Colonic mucosa (tissue), 4 donors: ENCODE data around the gene BTRC. TPM values are rescaled to one million over a fixed set of nuclear protein-coding genes. Genes with fewer than 3 reads are reported as not detected.

Experiments
- DNase-seq: peaks from one replicate; pipeline ENCODE4 v3.0.0-alpha.2; 2020
- H3K27ac ChIP-seq: fragments of 200-600 bp; one replicate; pipeline ENCODE4 v1.8.0; 2021
- H3K27me3 ChIP-seq: fragments of 200-600 bp; one replicate; pipeline ENCODE4 v1.8.0; 2021
- H3K36me3 ChIP-seq: fragments of 200-600 bp; one replicate; pipeline ENCODE4 v1.8.0; 2021
- H3K4me1 ChIP-seq: fragments of 200-600 bp; one replicate; pipeline ENCODE4 v1.8.0; 2021; ENCODE audit warnings: mild to moderate bottlenecking
- H3K4me3 ChIP-seq: fragments of 200-600 bp; one replicate; pipeline ENCODE4 v1.8.0; 2021
- H3K9ac ChIP-seq, 2 donors: one replicate each; pipeline ENCODE4 v1.7.0; 2013; ENCODE audit warnings: control low read depth in 2 of 2, low read depth in 2 of 2, low read length in 2 of 2
- H3K9me3 ChIP-seq: fragments of 200-600 bp; one replicate; pipeline ENCODE4 v1.8.0; 2021
- CTCF ChIP-seq: fragments of 200-600 bp; IDR thresholded peaks from one replicate; pipeline ENCODE4 v1.8.0; 2022; ENCODE audit warnings: antibody characterized with exemption, mild to moderate bottlenecking
- intact Hi-C: fragments of 100-400 bp; cut with DNase I; formaldehyde crosslinking; loops from one replicate; pipeline ENCODE4 v1.14.1; 2022
- total RNA-seq, 2 donors: library from RNA; stranded (reverse); fragmentation: NEBNext Ultra II Directional in 1 of 2; extraction: Animal tissue kit (Norgen Biotek cat#: 25700) in 1 of 2; gene quantifications; one replicate each; pipeline ENCODE4 v1.2.1, GENCODE V29; 2021
- donor health status: healthy.
- donor health status: DM: no; HTN: no; CAD: no.
- donor health status: DM: no; HTN: no; CAD: no.

The BTRC gene
- total RNA-seq, 2 donors from 2014 or later, result 9.9 to 10.5 TPM

DNA sequence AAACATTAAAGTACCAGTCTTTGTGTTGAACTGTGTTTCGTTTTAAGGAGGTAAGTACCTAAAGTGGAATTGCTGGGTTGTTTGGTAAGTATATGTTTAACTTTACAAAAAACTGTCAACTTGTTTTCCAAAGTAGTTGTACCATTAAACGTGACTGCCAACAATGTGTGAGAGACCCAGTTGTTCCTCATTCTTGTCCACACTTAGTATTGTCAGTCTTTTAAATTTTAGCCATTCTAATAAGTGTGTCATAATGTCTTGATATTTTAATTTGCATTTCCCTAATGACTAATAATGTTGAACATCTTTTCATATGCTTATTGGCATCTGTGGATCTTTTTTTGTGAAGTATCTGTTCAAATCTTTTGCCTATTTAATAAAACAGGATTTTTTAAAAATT lies 159.8 kb downstream of the BTRC start:
- DNase-seq, result no peak
- no peaks in the 10 kb centered on the region for H3K36me3 ChIP-seq
- no peak overlapping the region for H3K4me3 ChIP-seq
- no peak for TF ChIP-seq CTCF
- H3K4me1 ChIP-seq, result no peaks in the 10 kb centered on the region
- H3K9me3 ChIP-seq, result no peaks in the 10 kb centered on the region
- H3K27ac ChIP-seq, result no peak overlapping the region
- H3K27me3 ChIP-seq, result no peaks in the 10 kb centered on the region
- intact Hi-C loops, result no loop called here
- H3K9ac ChIP-seq, result no peak overlapping the region

- no peak for DNase-seq
- no peaks in the 10 kb centered on the region for H3K36me3 ChIP-seq
- no peaks in the 10 kb centered on the region for H3K9me3 ChIP-seq
- intact Hi-C loops, result no loop called here
- no peak for TF ChIP-seq CTCF
- H3K9ac ChIP-seq, result no peak overlapping the region
- no peaks in the 10 kb centered on the region for H3K27me3 ChIP-seq
- H3K27ac ChIP-seq, result no peak overlapping the region
- no peak overlapping the region for H3K4me3 ChIP-seq
- no peaks in the 10 kb centered on the region for H3K4me1 ChIP-seq
These were observed 171.9 kb downstream of the BTRC start for GRCh38 chr10:101525848-101526247.

- H3K27me3 ChIP-seq, result no peaks in the 10 kb centered on the region
- no peak overlapping the region for H3K9ac ChIP-seq
- TF ChIP-seq CTCF, result no peak
- H3K4me1 ChIP-seq, result no peaks in the 10 kb centered on the region
- intact Hi-C loops, result no loop called here
- no peaks in the 10 kb centered on the region for H3K36me3 ChIP-seq
- no peak overlapping the region for H3K27ac ChIP-seq
- no peak for DNase-seq
- no peak overlapping the region for H3K4me3 ChIP-seq
- no peaks in the 10 kb centered on the region for H3K9me3 ChIP-seq
These were observed 175.2 kb downstream of the BTRC start for GRCh38 chr10:101529207-101529606.

- intact Hi-C loops, result no loop called here
These were observed 176.0 kb downstream of the BTRC start for GRCh38 chr10:101529725-101530553.

DNA sequence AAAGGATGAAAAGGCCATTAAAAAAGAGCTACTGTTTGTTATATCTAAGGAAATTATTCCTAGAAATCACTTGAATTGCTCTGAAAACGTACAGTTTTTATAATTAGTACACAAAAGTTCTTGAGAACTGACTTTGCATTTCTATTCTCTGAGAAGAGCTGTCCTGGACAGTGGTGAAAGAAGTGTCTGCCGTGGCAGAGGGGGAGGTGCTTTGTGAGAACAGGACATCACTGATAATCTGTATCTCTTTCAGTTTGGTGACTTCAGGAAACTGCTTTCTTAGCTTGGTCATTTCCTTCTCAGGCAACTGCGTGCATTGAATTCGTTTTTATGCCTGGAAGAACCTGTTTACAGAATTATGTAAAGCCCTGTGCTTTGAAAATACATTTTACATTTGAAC lies 182.0 kb downstream of the BTRC start:
- TF ChIP-seq CTCF, result no peak
- H3K27me3 ChIP-seq, result no peaks in the 10 kb centered on the region
- intact Hi-C loops, result no loop called here
- no peak overlapping the region for H3K27ac ChIP-seq
- no peaks in the 10 kb centered on the region for H3K4me1 ChIP-seq
- H3K9ac ChIP-seq, result no peak overlapping the region
- no peak overlapping the region for H3K4me3 ChIP-seq
- no peaks in the 10 kb centered on the region for H3K9me3 ChIP-seq
- DNase-seq, result no peak
- no peaks in the 10 kb centered on the region for H3K36me3 ChIP-seq

More at GRCh38 chr10:101529725-101530553, 176.0 kb downstream of the BTRC start:
- Histone ChIP-seq H3K36me3 (no peaks in the 10 kb centered on the region), H3K27me3 (no peaks in the 10 kb centered on the region), H3K4me3 (no peak overlapping the region), H3K9ac (no peak overlapping the region), H3K27ac (no peak overlapping the region), H3K9me3 (no peaks in the 10 kb centered on the region), H3K4me1 (no peaks in the 10 kb centered on the region)
- no peak for TF ChIP-seq CTCF
- no peak for DNase-seq
